NCI-H748 (cell line): ENCODE measurements around the gene RO60.

Source experiments
- DNase-seq: peaks from one replicate; lab custom pipeline; 2025; ENCODE audit not compliant: unreplicated experiment; lab: John Stamatoyannopoulos, UW

Gene RO60

DNA sequence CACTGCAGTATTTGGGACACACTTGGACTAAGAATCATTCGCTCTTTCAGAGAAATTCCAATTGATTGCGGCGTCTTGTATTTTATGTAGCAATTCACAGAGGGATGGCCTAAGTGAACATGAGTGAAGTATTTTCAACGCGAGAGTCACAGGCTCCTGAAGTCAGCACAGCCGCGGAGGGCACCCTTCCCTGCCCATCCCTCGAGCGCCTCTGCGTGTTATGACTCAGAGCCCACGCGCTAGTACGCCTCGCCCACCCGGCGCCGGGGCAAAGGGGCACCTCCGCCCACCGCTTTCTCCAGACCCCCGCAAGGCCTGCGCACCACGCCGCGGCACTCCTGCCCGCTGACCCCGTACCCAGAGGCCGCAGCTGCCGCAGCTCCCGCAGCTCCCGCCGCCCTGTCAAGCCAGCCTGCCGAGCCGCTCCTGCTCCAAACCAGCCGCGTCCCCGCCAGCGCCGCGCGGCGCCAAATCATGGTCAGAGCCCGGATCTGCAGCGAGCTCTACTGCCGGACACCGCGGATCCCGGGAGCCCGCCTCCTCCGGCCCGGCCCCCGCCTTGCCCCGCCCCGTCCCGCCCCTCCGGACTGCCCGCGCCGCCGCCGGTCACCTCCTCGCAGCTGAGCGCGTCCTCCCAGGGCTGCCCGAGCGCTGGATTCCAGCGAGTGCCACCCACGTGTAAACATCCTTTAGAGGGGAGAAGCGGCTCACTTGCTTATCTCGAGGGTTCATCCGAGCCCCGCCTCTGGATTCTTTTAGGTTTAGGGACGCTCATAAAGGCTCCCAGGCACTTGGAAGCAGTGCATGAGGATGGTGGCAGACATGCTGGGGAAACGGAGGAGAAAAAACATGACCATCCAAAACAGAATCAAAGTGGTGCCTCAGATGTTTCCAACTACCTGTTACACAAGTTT, 45.8 kb downstream of the RO60 start, which contains the start of gene GLRX2:
Gene GLRX2 (minus strand): TSS at position 508 of the 914 bp plus-strand sequence. CDS start 32 bp downstream, at position 476.
- DNase-seq: peak; percentile 86

DNA sequence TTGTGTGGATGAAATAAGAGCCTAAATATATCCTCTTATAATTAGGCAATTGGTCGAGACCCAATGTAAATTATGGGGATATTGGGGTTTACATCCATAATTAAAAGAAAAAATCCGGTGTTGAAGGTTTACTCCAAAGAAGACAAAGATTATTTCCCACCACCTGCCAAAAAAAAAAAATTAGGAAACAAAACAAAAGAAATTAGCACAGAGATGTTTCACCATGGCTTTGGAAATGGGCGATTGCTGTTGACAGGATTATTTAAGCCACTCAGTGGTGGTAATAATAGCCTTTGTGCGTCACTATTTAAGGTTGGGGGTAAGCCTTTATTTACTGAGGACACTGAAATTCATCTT, 46.4 kb downstream of the RO60 start:
- DNase-seq: peak; percentile 26

DNA sequence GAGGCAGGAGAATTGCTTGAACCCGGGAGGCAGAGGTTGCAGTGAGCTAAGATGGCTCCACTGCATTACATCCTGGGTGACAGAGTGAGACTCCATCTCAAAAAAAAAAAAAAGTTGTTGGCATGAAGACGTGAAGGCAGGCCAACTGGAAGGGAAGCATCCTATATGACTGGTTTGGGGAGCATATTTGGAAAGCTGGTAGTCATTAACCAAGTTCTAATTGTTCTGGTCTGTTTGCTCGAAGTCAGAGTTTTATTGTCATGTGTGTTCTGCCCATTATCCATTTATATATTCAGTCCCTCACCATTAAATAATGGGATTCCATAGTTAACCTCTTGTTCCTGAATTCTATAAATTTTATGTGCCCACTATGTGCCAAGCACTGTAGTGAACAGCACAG, 49.1 kb downstream of the RO60 start:
- no peak for DNase-seq
